ENCODE measurements around the gene SARNP.

- TF ChIP-seq SIN3A (IDR thresholded peaks at IDR 0.05; ENCODE audit: borderline replicate concordance, insufficient read depth, low read length), result no peak
- no peak for TF ChIP-seq POLR2AphosphoS5 (IDR thresholded peaks at IDR 0.05; ENCODE audit: low read depth, low read length)
- TF ChIP-seq TAF1 (IDR thresholded peaks at IDR 0.05; ENCODE audit: borderline replicate concordance, insufficient read depth, low read length), result no peak
- no peak for TF ChIP-seq REST (IDR thresholded peaks at IDR 0.05; ENCODE audit: insufficient read depth in 1 of 2, low read depth in 2 of 2, low read length in 2 of 2)
These were observed 80.5 kb downstream of the SARNP start for GRCh38 chr12:55736780-55737580.
